Prostate gland (tissue), 2 donors: Measurements from ENCODE around the gene DLGAP1.

ENCODE experiments used
- POLR2A ChIP-seq: fragments of 450-650 bp; IDR thresholded peaks from one replicate; pipeline ENCODE4 v1.6.1; 2016; ENCODE audit warnings: antibody characterized with exemption, mild to moderate bottlenecking
- TF ChIP-seq, protein P1 (sequence below), 4 experiments: fragments of 200-600 bp in 2 of 4; fragments of 450-650 bp in 2 of 4; sonication (generic) in 2 of 4; IDR thresholded peaks; 1 replicate in 3 of 4; 2 replicates in 1 of 4; pipeline ENCODE4 v1.5.1; 2016 to 2019; ENCODE audit warnings: antibody characterized with exemption in 4 of 4, mild to moderate bottlenecking in 2 of 4, moderate library complexity in 2 of 4

DNA sequence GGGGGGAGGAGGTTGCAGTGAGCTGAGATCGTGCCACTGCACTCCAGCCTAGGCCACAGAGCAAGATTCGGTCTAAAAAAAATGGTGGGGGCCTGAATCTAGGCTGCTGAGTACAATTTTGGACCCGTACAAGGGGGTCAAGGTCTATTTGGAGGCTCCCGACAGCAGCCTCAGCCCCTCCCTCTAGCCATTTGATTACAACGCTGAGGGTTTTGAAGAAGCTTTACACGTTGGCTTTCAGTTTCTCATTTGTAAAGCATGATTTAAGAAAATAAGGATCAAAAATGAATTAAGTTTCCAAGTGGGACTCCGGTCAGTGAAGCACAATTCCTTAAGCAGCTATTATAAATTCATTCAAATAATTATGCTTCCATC is 871.2 kb downstream of the DLGAP1 start:
- TF ChIP-seq POLR2A = no peak
- TF ChIP-seq, protein P1, sequence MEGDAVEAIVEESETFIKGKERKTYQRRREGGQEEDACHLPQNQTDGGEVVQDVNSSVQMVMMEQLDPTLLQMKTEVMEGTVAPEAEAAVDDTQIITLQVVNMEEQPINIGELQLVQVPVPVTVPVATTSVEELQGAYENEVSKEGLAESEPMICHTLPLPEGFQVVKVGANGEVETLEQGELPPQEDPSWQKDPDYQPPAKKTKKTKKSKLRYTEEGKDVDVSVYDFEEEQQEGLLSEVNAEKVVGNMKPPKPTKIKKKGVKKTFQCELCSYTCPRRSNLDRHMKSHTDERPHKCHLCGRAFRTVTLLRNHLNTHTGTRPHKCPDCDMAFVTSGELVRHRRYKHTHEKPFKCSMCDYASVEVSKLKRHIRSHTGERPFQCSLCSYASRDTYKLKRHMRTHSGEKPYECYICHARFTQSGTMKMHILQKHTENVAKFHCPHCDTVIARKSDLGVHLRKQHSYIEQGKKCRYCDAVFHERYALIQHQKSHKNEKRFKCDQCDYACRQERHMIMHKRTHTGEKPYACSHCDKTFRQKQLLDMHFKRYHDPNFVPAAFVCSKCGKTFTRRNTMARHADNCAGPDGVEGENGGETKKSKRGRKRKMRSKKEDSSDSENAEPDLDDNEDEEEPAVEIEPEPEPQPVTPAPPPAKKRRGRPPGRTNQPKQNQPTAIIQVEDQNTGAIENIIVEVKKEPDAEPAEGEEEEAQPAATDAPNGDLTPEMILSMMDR (IDR thresholded peaks at IDR 0.05) = no peak
